G401 (cell line): ENCODE measurements around the gene CCDC152. TPM values are rescaled to one million over a fixed set of nuclear protein-coding genes. Genes with fewer than 3 reads are reported as not detected.
"Not testable (repeated sequence)": the region's sequence is repeated elsewhere in the genome, so short reads cannot be mapped to it uniquely, and the experiment has no call there.

Source experiments
- DNase-seq: peaks from one replicate; pipeline ENCODE4 v3.0.0-alpha.2; 2015; ENCODE audit warnings: low spot score
- in situ Hi-C: cut with HindIII; loops from 2 replicates; pipeline ENCODE4 v1.10.0; 2016; ENCODE audit warnings: low sequenced_read_pairs, mixed read lengths
- total RNA-seq: library from RNA; depleted of rRNA; stranded (reverse); fragments of >200 nt; shearing (Covaris generic); gene quantifications from 2 replicates; pipeline ENCODE4 v1.2.3, GENCODE V29; 2014; rRNA removed

Gene CCDC152
- total RNA-seq, 1 experiment from 2014 or later: not detected

DNA sequence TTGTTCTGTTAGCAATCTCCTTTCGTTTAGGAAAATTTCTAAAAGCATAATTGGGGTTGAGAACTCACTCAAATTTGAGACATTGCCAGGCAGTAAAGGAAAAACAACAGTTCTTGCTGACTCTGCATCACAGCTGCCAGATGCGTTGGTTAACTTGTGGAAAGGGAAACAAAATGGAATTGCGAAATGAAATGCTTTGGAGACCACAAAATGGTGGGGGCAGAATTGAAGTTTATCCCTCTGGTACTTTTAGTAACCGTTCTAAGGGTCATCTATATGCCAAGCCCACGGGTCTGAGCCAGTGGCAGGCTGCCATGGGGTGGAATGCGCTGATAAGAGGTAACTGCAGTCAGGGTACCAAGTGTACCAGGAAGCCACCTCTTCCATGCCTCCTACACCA is 83.7 kb downstream of the CCDC152 start:
- DNase-seq: no peak
- in situ Hi-C loops: no loop called here

DNA sequence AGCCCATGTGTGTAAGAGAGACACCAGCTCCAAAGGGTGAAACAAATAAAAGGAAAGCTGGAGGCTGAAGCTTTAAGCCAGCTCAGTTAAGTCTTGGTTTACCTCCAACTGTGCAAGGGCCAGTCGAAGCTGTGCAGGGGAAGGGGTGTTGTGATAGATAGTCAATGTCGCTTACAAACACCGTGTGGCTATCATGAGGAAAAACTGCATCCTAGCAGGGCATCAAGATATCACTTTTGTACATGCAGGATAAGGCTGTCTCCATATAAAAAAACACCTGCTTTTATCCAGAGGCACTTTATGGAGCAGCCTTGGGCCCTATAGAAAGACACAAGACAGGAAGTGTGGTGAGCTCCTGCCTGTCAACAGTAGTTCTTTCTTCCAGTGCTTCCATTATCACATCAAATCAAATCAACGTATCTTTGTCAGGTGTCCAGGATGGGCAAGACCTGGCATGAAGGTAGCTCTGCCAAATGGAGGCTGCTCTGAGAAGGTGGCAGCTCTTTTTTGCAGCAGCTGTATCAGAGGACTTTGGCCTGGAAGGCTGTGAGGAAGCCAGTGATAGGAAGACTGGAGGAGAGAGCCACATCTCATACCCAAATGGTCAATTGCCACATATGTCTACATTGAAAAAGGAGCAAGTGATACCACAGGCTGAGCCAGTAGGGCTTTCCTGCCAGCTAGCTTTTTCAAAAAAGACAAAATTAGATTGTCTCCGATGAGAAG is 84.4 kb downstream of the CCDC152 start:
- DNase-seq: no peak
- in situ Hi-C loops: no loop called here

DNA sequence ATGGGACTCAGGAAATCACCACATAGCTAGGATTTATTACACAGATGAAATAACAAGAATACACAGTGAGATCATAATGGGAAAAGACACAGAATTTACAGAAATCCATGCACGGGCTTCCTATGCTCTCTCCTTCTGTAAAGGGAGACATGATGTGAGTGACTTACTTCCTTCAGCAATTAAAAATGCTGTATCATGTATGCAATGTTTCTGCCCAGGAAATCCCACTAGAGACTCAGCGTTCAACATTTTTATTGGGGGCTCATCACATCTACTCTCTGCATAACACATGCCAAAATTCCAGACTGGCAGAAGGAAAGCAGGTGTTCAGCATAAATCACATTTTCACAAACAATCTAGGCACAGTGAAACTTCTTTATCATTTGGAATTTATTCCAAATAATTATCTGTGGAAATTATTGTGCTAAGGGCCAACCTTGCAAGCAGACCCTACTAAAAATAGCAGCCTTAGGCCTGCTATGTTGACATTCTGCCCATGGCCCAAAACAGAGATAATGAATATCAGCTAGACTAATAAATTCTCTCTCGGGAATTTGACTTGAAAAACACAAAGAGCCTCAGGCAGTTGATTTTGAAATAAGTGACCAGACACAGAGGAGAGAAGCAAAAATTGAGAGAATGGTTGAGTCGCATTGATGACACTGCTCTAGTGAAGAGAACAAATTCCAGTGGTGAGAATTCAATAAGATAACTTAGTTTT is 86.5 kb downstream of the CCDC152 start:
- in situ Hi-C loops: no loop called here
- no peak for DNase-seq

DNA sequence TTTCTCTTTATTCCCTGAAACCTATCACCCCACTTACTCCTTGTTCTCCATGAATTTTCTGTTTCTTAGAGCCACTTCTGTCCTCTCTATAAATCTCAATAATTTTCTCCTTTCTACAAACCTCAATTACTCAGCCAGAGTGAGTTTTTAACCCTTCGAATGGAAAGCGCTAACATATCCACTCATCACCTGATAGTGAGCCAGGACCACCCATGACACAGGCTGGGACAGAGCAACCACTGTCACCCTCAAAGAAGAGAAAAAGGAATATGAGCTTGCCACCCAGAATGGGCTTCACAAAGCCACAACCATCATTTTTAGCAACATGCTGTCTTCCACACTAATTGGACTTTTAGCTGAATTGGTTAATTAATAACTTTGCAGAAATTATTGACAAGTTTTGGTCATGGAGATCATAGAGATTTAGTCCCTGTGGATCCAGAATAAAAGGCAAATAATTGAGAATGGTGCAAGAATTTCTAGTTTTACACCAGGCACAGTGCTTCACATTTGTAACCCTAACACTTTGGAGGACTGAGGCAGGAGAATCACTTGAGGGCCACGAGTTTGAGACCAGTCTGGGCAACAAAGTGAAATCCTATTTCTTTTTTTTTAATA is 87.2 kb downstream of the CCDC152 start:
- in situ Hi-C loops: no loop called here
- no peak for DNase-seq

DNA sequence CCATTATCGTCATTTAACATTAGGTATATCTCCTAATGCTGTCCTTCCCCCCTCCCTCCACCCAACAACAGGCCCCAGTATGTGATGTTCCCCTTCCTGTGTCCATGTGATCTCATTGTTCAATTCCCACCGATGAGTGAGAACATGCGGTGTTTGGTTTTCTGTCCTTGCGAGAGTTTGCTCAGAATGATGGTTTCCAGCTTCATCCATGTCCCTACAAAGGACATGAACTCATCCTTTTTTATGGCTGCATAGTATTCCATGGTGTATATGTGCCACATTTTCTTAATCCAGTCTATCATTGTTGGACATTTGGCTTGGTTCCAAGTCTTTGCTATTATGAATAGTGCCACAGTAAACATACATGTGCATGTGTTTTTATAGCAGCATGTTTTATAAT is 87.8 kb downstream of the CCDC152 start:
- in situ Hi-C loops, DNase-seq: not testable (repeated sequence)

DNA sequence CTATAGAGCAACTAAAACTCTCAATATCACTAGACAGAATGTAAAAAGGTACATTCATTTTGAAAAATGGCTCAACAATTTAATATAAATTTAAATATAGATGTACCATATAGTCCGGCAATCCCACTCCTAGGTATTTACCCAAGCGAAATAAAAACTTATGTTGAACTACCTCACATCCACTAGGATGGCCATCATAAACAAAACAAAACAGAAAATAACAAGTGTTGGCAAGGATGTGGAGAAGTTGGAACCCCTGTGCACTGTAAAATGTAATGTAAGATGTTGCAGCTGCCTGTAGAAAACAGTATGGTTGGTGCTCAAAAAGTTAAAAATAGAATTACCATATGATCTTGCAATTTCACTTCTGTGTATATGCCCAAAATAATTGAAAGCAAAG is 91.9 kb downstream of the CCDC152 start:
- in situ Hi-C loops: no loop called here
- DNase-seq: no peak

DNA sequence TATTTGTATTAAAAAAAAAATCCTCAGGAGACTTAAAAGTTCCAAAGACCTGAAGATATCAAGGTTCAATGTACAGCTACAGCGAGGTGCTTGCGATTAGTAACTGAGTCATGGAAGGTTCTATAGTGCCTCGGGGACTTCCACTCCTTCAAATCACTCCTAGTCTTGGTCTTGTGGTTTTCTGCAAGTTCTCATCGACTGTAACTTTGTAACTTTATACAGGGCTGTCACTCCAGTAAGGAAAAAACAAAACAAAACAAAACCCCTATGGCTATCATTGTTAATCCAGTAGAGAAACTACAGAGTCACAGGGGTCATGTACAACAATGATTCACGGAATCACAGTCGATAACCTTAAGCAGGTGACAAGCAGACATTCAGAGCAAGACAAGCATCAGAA is 94.9 kb downstream of the CCDC152 start:
- in situ Hi-C loops: no loop called here
- DNase-seq: no peak

Other genes with a start within 250 kb of the CCDC152 start
- 0.20 TPM in 1 of 2 replicates, not detected in the other for gene SELENOP, start 55.1 kb downstream of the CCDC152 start, total RNA-seq